HEK293T (cell line): ENCODE measurements around the gene ARNT2.

Source experiments
- BHLHE40 ChIP-seq: fragments of 450-650 bp; IDR thresholded peaks from 2 replicates; pipeline ENCODE4 v1.6.1; 2016; ENCODE audit warnings: mild to moderate bottlenecking, moderate library complexity, borderline replicate concordance
- ELF4 ChIP-seq: fragments of 450-650 bp; IDR thresholded peaks from 2 replicates; pipeline ENCODE4 v1.6.1; 2017; ENCODE audit warnings: antibody characterized with exemption
- FOXA1 ChIP-seq: fragments of 450-650 bp; IDR thresholded peaks from 2 replicates; pipeline ENCODE4 v1.6.1; 2016; ENCODE audit warnings: mild to moderate bottlenecking
- FOXK2 ChIP-seq: fragments of 450-650 bp; IDR thresholded peaks from 2 replicates; pipeline ENCODE4 v1.6.1; 2016; ENCODE audit warnings: mild to moderate bottlenecking
- NFRKB ChIP-seq: fragments of 450-650 bp; IDR thresholded peaks from 2 replicates; pipeline ENCODE4 v1.6.1; 2016; ENCODE audit warnings: mild to moderate bottlenecking, moderate library complexity
- TARDBP ChIP-seq: fragments of 450-650 bp; IDR thresholded peaks from 2 replicates; pipeline ENCODE4 v1.6.1; 2016

- TF ChIP-seq FOXA1 (no peak), BHLHE40 (no peak), FOXK2 (no peak), ELF4 (no peak), TARDBP (no peak), NFRKB (no peak)
These were observed 132.5 kb downstream of the ARNT2 start for GRCh38 chr15:80536716-80537115.
